A673 (cell line): ENCODE data around the gene PHKB. TPM values are rescaled to one million over a fixed set of nuclear protein-coding genes. Genes with fewer than 3 reads are reported as not detected.
"Not testable (repeated sequence)": the region's sequence is repeated elsewhere in the genome, so short reads cannot be mapped to it uniquely, and the experiment has no call there.

ENCODE experiments used
- BruUV-seq: library from RNA; stranded (reverse); fragments of 400-500 nt; replicated peaks from 2 replicates; lab custom pipeline; 2021; lab: Mats Ljungman, UMichigan
- CTCF ChIA-PET: fragments of 300-600 bp; sonication (Branson Sonifier 250); formaldehyde crosslinking; loops from one replicate; lab custom pipeline; 2022; ENCODE audit warnings: antibody characterized with exemption; lab: Charles Lee
- POLR2A ChIA-PET: fragments of 300-600 bp; sonication (Branson Sonifier 250); formaldehyde crosslinking; loops from one replicate; lab custom pipeline; 2022; ENCODE audit warnings: antibody characterized with exemption; ENCODE audit not compliant: low non-redundant PET; lab: Charles Lee
- DNase-seq: peaks from one replicate; pipeline ENCODE4 v3.0.0-alpha.2; 2015; ENCODE audit warnings: low spot score
- H3K27ac ChIP-seq: fragments of 200-600 bp; sonication (generic); 2 replicates; pipeline ENCODE4 v1.5.1; 2016; ENCODE audit warnings: mixed run types, low read depth, mild to moderate bottlenecking, mixed read lengths, antibody characterized with exemption, low read length; ENCODE audit not compliant: poor library complexity, severe bottlenecking
- H3K27me3 ChIP-seq: fragments of 200-600 bp; sonication (generic); replicated peaks from 2 replicates; pipeline ENCODE4 v1.6.1; 2017; ENCODE audit warnings: mixed run types, low read depth, mild to moderate bottlenecking, mixed read lengths, antibody characterized with exemption, low read length; ENCODE audit not compliant: insufficient read depth, poor library complexity
- H3K36me3 ChIP-seq: fragments of 200-600 bp; sonication (generic); 2 replicates; pipeline ENCODE4 v1.6.1; 2016; ENCODE audit warnings: mixed run types, mild to moderate bottlenecking, mixed read lengths, antibody characterized with exemption, low read length; ENCODE audit not compliant: insufficient read depth, poor library complexity, severe bottlenecking
- H3K4me1 ChIP-seq: fragments of 200-600 bp; sonication (generic); 2 replicates; pipeline ENCODE4 v1.6.1; 2017; ENCODE audit warnings: mixed run types, mild to moderate bottlenecking, mixed read lengths, antibody characterized with exemption, low read length; ENCODE audit not compliant: insufficient read depth, poor library complexity, severe bottlenecking
- H3K4me3 ChIP-seq: fragments of 200-600 bp; sonication (generic); 2 replicates; pipeline ENCODE4 v1.5.1; 2016; ENCODE audit warnings: low read depth, mixed run types, mild to moderate bottlenecking, mixed read lengths, low read length; ENCODE audit not compliant: poor library complexity, severe bottlenecking
- H3K9me3 ChIP-seq: fragments of 200-600 bp; sonication (generic); 2 replicates; pipeline ENCODE4 v1.6.1; 2016; ENCODE audit warnings: mixed run types, low read depth, mild to moderate bottlenecking, mixed read lengths, antibody characterized with exemption, low read length; ENCODE audit not compliant: poor library complexity, severe bottlenecking
- EZH2 ChIP-seq: fragments of 200-600 bp; sonication (generic); IDR thresholded peaks from 2 replicates; pipeline ENCODE4 v1.6.1; 2017; ENCODE audit warnings: borderline replicate concordance, low read depth, mild to moderate bottlenecking, mixed read lengths, antibody characterized with exemption, low read length; ENCODE audit not compliant: poor library complexity, severe bottlenecking
- intact Hi-C: fragments of 100-400 bp; cut with micrococcal nuclease; formaldehyde crosslinking; loops from one replicate; pipeline ENCODE4 v1.10.0; 2022; ENCODE audit not compliant: unreplicated experiment
- total RNA-seq: library from RNA; stranded (reverse); gene quantifications from 2 replicates; pipeline ENCODE4 v1.2.3, GENCODE V29; 2021
- TF ChIP-seq, protein P1 (sequence below): fragments of 300-800, 200-600 bp; sonication (generic); conservative IDR thresholded peaks from 2 replicates; pipeline ENCODE4 v1.5.1; 2017; ENCODE audit warnings: low read depth, mild to moderate bottlenecking, antibody characterized with exemption, low read length, moderate library complexity, mixed read lengths

PHKB gene
- total RNA-seq, 1 experiment from 2014 or later: 50.6 TPM

- Histone ChIP-seq H3K27ac (no peak overlapping the region), H3K27me3 (no peaks in the 10 kb centered on the region), H3K9me3 (no peaks in the 10 kb centered on the region), H3K4me1 (peaks cover 1% of the 10 kb centered on the region), H3K36me3 (no peaks in the 10 kb centered on the region), H3K4me3 (no peak overlapping the region)
- CTCF ChIA-PET: no interaction called here
- no TSS peak for BruUV-seq
- POLR2A ChIA-PET: no interaction called here
- no peak for DNase-seq
- TF ChIP-seq, protein P1, sequence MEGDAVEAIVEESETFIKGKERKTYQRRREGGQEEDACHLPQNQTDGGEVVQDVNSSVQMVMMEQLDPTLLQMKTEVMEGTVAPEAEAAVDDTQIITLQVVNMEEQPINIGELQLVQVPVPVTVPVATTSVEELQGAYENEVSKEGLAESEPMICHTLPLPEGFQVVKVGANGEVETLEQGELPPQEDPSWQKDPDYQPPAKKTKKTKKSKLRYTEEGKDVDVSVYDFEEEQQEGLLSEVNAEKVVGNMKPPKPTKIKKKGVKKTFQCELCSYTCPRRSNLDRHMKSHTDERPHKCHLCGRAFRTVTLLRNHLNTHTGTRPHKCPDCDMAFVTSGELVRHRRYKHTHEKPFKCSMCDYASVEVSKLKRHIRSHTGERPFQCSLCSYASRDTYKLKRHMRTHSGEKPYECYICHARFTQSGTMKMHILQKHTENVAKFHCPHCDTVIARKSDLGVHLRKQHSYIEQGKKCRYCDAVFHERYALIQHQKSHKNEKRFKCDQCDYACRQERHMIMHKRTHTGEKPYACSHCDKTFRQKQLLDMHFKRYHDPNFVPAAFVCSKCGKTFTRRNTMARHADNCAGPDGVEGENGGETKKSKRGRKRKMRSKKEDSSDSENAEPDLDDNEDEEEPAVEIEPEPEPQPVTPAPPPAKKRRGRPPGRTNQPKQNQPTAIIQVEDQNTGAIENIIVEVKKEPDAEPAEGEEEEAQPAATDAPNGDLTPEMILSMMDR: no peak
- intact Hi-C loops: loop anchor here (10.0 kb wide), 1 partner anchor 324 kb away; the partner anchor contains the start of gene NETO2
Observed at GRCh38 chr16:47469227-47469626, 8.1 kb downstream of the PHKB start.

GRCh38 chr16:47470211-47470610 lies 9.1 kb downstream of the PHKB start:
- no peaks in the 10 kb centered on the region for H3K36me3 ChIP-seq
- no peak for TF ChIP-seq EZH2
- TF ChIP-seq, protein P1: no peak
- BruUV-seq: no TSS peak
- POLR2A ChIA-PET: no interaction called here
- no peaks in the 10 kb centered on the region for H3K4me1 ChIP-seq
- no peaks in the 10 kb centered on the region for H3K9me3 ChIP-seq
- no peak overlapping the region for H3K27ac ChIP-seq
- CTCF ChIA-PET: no interaction called here
- no peak overlapping the region for H3K4me3 ChIP-seq
- DNase-seq: no peak
- intact Hi-C loops: no loop called here
- no peaks in the 10 kb centered on the region for H3K27me3 ChIP-seq

DNA sequence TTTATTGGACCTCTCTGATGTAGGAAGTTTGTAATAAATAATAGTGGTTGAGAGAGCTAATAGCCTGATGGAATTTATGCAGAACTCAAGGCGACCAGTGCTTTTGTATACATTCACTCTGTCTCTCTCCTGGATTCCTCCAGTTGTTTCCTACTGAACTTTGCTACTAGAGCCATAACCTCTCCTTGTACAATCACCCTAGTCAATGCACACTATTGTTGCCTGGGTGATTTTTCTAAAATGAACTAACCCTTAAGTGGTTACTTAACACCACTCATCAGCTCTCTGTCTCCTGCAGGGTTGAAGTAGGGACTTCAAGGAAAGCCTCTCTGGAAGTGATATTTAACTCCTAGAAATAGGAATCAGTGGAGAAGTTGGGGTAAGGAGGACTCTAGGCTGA lies 9.7 kb downstream of the PHKB start:
- POLR2A ChIA-PET: no interaction called here
- Histone ChIP-seq H3K27ac (no peak overlapping the region), H3K27me3 (no peaks in the 10 kb centered on the region), H3K4me3 (no peak overlapping the region), H3K36me3 (no peaks in the 10 kb centered on the region), H3K4me1 (no peaks in the 10 kb centered on the region), H3K9me3 (no peaks in the 10 kb centered on the region)
- CTCF ChIA-PET: no interaction called here
- TF ChIP-seq, protein P1: no peak
- TF ChIP-seq EZH2: no peak
- DNase-seq: no peak
- intact Hi-C loops: no loop called here
- no TSS peak for BruUV-seq

DNA sequence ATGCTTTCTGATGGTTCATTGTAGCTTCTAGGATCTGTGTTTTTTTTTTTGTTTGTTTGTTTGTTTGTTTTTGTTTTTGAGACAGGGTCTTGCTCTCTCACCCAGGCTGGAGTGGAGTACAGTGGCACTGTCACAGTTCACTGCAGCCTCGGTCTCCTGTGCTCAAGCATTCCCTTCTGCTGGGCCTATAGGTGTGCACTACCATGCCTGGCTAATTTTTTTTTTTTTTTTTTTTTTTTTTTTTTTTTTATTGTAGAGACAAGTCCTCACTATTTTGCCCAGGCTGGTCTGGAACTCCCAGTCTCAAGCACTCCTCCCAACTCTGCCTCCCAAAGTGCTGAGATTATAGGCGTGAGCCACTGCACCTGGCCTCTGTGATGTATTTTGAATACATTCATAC lies 11.9 kb downstream of the PHKB start:
- H3K4me1 ChIP-seq, H3K4me3 ChIP-seq, DNase-seq, BruUV-seq, H3K27me3 ChIP-seq, intact Hi-C loops, CTCF ChIA-PET, H3K27ac ChIP-seq, H3K36me3 ChIP-seq, H3K9me3 ChIP-seq: not testable (repeated sequence)
- POLR2A ChIA-PET: interaction anchor here (0.6 kb wide), 1 partner anchor 24 kb away, joined by 3 read pairs; no protein-coding TSS in a partner anchor
